ENCODE measurements around the gene IQCM.
"Not testable (repeated sequence)": the region's sequence is repeated elsewhere in the genome, so short reads cannot be mapped to it uniquely, and the experiment has no call there.

Gene IQCM

DNA sequence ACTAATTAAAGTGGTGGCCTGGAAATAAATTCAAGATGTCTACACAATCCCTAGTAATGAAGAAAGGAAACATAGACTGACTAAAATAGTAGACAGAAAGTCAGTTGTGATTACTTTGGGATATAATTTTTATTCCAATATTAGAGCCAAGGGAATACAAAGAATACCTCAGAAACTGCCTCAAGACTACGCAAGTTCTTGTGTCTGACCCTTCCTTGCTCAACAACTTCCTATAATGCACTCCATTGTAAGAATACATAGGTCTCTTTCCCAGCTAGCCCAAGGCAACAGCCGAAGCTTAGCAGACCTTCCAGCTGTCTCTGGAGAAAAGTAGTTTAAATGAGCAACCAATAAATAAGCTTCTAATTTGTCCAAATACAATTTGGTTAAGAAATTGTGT, 315.9 kb downstream of the IQCM start:
- TF ChIP-seq, protein P1, sequence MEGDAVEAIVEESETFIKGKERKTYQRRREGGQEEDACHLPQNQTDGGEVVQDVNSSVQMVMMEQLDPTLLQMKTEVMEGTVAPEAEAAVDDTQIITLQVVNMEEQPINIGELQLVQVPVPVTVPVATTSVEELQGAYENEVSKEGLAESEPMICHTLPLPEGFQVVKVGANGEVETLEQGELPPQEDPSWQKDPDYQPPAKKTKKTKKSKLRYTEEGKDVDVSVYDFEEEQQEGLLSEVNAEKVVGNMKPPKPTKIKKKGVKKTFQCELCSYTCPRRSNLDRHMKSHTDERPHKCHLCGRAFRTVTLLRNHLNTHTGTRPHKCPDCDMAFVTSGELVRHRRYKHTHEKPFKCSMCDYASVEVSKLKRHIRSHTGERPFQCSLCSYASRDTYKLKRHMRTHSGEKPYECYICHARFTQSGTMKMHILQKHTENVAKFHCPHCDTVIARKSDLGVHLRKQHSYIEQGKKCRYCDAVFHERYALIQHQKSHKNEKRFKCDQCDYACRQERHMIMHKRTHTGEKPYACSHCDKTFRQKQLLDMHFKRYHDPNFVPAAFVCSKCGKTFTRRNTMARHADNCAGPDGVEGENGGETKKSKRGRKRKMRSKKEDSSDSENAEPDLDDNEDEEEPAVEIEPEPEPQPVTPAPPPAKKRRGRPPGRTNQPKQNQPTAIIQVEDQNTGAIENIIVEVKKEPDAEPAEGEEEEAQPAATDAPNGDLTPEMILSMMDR (IDR thresholded peaks at IDR 0.05; ENCODE audit: low read depth, low read length), result no peak
- no peak overlapping the region for H3K4me3 ChIP-seq (ENCODE audit: low read depth, low read length)

DNA sequence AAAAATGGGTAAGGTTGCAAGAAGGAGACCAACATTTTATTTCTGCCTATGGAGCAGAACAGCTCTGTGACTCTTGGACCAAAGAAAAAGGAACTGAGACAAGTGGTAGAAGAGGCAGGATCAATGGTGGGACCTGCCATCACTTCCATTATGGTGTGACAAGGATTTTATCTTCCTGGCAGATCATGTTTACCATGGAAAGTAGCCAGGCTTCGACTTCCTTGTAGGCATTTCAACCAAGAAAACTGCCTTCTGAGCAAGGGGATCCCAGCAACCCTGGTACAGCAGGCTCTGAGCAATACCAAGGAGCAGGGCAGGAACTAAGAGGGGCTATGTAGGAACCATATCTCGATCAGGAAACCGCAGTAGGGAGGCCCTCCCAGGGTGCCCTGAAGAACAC, 317.4 kb downstream of the IQCM start:
- TF ChIP-seq, protein P1 (IDR thresholded peaks at IDR 0.05; ENCODE audit: low read depth, low read length), result no peak
- H3K4me3 ChIP-seq (ENCODE audit: low read depth, low read length), result no peak overlapping the region

DNA sequence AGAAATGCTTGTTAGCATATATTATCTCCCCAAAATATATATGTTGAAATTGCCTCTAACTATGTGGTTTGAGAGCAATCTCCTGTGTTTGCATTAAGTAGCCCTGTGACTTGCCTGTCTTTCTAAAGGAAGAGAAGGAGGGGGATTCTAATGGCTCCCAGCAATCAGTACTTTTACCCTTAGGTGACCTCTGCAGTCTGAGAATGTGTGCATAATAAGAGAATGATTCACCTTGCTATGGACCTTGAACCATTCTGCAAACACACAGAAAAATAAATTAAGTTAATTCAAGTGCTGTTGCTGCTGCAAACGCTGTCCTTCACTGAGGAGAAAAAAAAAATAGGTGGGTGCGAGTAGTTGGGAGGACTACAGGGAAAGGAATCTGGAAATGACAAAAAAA, 322.2 kb downstream of the IQCM start:
- TF ChIP-seq, protein P1 (IDR thresholded peaks at IDR 0.05; ENCODE audit: low read depth, low read length), result no peak
- H3K4me3 ChIP-seq (ENCODE audit: low read depth, low read length), result no peak overlapping the region

DNA sequence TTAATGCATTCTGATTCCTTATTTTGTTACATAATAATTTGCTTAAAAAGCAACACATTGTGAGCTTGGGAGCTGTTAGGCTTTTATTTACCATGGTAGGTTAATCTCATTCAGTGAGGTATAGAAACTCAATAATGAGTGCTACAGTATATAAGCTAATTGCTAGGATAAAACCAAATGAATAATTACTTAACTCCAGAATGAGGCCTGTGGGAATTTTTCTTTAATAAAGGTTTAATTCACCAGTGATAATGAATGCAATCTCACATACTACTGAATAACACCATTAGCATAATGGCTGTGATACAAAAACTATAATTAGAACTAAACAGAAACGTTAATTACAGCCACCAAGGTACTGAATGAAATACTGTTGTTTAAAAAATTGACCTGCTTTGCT, 326.3 kb downstream of the IQCM start:
- no peak overlapping the region for H3K4me3 ChIP-seq (ENCODE audit: low read depth, low read length)
- TF ChIP-seq, protein P1 (IDR thresholded peaks at IDR 0.05; ENCODE audit: low read depth, low read length), result no peak

DNA sequence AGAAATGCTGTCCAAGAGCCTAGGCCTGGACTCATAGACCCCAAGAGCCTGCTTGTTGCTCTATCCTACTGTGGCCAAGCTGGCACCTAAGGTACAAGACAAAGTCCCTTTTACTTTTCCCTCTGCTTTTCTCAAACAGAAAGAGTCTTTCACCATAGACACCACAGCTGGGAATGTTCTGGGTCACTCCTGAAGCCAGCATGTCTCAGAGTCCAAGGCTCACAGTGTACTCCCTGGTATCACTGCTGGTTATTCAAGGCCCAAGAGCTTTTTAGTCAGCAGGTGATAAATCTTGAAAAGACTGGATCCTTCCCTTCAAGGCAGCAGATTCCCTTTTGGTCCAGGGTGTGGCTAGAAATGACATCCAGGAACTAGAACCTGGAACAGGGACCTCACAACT, 328.8 kb downstream of the IQCM start:
- no peak overlapping the region for H3K4me3 ChIP-seq (ENCODE audit: low read depth, low read length)
- TF ChIP-seq, protein P1 (IDR thresholded peaks at IDR 0.05; ENCODE audit: low read depth, low read length), result no peak

DNA sequence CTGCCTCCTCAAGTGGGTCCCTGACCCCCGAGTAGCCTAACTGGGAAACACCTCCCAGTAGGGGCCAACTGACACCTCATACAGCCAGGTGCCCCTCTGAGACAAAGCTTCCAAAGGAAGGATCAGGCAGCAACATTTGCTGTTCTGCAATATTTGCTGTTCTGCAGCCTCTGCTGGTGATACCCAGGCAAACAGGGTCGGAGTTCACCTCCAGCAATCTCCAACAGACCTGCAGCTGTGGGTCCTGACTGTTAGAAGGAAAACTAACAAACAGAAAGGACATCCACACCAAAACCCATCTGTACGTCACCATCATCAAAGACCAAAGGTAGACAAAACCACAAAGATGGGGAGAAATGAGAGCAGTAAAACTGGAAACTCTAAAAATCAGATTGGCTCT, 347.0 kb downstream of the IQCM start:
- H3K4me3 ChIP-seq (ENCODE audit: low read depth, low read length), result not testable (repeated sequence)

DNA sequence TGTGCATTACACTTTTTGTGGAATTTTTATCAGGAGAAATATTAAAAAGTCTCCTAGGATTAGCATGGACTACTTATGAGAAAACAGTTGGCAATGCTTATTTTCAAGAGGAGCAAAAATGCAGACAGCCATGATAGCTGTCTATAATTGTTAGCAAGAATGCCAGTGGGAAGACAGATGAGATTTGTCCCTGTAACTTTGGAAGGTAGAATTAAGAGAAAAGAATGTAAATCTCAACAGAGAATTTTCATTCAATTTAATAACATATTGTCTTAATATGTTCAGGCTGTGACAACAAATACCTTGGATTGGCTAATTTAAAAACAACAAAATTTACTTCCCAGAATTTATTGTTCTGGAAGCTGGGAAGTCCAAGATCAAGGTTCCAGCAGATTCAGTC, 349.2 kb downstream of the IQCM start:
- H3K4me3 ChIP-seq (ENCODE audit: low read depth, low read length), result no peak overlapping the region
- TF ChIP-seq, protein P1 (IDR thresholded peaks at IDR 0.05; ENCODE audit: low read depth, low read length), result no peak

DNA sequence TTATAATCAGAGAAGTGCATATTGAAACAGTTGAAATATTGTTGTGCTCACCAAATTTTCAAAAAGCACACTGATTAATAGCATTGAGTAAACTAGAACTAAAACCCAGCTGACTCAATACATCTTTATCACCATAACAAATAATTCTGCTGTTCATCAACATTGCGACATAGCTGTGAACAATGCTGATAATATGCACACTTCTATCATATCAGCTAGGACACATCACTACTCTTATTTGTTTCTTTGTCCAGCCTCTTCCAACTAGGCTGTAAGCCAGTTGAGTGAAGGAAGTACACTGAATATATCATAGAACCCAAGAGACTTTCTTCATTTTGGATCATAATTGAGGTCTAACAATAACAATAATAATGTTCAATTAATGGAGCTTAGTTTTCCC, 349.7 kb downstream of the IQCM start:
- TF ChIP-seq, protein P1 (IDR thresholded peaks at IDR 0.05; ENCODE audit: low read depth, low read length), result no peak
- no peak overlapping the region for H3K4me3 ChIP-seq (ENCODE audit: low read depth, low read length)

All from WI38 (cell line).